ENCODE data around the gene TSEN2.

TSEN2 gene

GRCh38 chr3:12568747-12569146 is 84.5 kb downstream of the TSEN2 start:
- H3K4me3 ChIP-seq (ENCODE audit: low read length): no peak overlapping the region
- TF ChIP-seq CTCF (IDR thresholded peaks at IDR 0.05; ENCODE audit: insufficient read depth, low read depth, low read length, missing control alignments): no peak
- DNase-seq (ENCODE audit: low read depth): no peak

DNA sequence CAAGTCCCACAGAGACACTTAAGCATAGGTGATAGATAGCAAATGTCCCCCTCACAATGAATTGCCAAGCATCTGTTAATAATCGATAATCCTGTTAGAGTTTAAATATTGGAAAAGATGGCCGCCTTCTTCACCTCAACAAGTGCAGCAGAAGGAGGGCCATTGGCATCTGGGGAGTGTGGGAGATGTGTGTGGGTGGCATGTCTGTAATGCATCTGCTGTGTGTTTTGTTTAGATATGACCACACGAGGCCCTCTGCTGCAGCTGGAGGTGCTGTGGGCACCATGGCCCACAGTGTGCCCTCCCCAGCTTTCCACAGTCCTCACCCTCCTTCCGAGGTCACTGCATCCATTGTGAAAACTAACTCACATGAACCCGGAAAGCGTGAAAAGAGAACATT is 85.6 kb downstream of the TSEN2 start:
- TF ChIP-seq CTCF (IDR thresholded peaks at IDR 0.05; ENCODE audit: insufficient read depth, low read depth, low read length, missing control alignments): no peak
- DNase-seq (ENCODE audit: low read depth): no peak

GRCh38 chr3:12571986-12572385 is 87.7 kb downstream of the TSEN2 start:
- no peak for TF ChIP-seq CTCF (IDR thresholded peaks at IDR 0.05; ENCODE audit: insufficient read depth, low read depth, low read length, missing control alignments)
- DNase-seq (ENCODE audit: low read depth): no peak
- H3K4me3 ChIP-seq (ENCODE audit: low read length): no peak overlapping the region

More for the DNA sequence above, 85.6 kb downstream of the TSEN2 start:
- H3K4me3 ChIP-seq (ENCODE audit: low read length): no peak overlapping the region

GRCh38 chr3:12574131-12574530 is 89.9 kb downstream of the TSEN2 start:
- no peak overlapping the region for H3K4me3 ChIP-seq (ENCODE audit: low read length)
- TF ChIP-seq CTCF (IDR thresholded peaks at IDR 0.05; ENCODE audit: insufficient read depth, low read depth, low read length, missing control alignments): no peak
- DNase-seq (ENCODE audit: low read depth): no peak

- TF ChIP-seq CTCF (IDR thresholded peaks at IDR 0.05; ENCODE audit: insufficient read depth, low read depth, low read length, missing control alignments): no peak
- DNase-seq (ENCODE audit: low read depth): no peak
- H3K4me3 ChIP-seq (ENCODE audit: low read length): no peak overlapping the region
Observed at GRCh38 chr3:12574661-12575060, 90.4 kb downstream of the TSEN2 start.

GRCh38 chr3:12577379-12577778 is 93.1 kb downstream of the TSEN2 start:
- DNase-seq (ENCODE audit: low read depth): no peak
- TF ChIP-seq CTCF (IDR thresholded peaks at IDR 0.05; ENCODE audit: insufficient read depth, low read depth, low read length, missing control alignments): no peak
- H3K4me3 ChIP-seq (ENCODE audit: low read length): no peak overlapping the region

GRCh38 chr3:12578742-12579141 is 94.5 kb downstream of the TSEN2 start:
- DNase-seq (ENCODE audit: low read depth): no peak
- H3K4me3 ChIP-seq (ENCODE audit: low read length): no peak overlapping the region
- peak; percentile 28 for TF ChIP-seq CTCF (IDR thresholded peaks at IDR 0.05; ENCODE audit: insufficient read depth, low read depth, low read length, missing control alignments)
